GM21723 (cell line): ENCODE results near the gene IDH3A.

Experiments used
- ATAC-seq: cut with Tn5 transposase; IDR thresholded peaks from one replicate; pipeline ENCODE4 v1.9.1; 2021; ENCODE audit warnings: mild to moderate bottlenecking, moderate library complexity; ENCODE audit not compliant: unreplicated experiment

Gene IDH3A

DNA sequence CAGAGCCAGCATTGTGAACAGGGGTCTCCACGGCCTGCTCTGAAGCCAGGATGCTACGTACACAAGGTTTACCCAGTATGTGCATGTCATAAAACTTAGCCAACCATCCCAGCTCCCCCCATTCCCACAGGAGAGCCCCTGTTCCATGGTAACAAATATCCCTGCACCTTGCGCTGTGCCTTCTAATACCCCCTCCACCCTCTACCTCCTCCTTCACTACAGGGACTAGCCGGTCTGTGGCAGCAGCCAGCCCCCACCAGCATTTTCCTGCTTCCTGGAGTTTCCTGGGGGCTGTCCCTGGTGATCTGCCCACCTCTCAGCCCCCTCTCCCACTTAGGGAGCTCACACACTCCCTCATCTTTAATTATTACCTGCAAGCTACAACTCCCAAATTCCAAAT is 64.8 kb downstream of the IDH3A start:
- ATAC-seq: no peak

DNA sequence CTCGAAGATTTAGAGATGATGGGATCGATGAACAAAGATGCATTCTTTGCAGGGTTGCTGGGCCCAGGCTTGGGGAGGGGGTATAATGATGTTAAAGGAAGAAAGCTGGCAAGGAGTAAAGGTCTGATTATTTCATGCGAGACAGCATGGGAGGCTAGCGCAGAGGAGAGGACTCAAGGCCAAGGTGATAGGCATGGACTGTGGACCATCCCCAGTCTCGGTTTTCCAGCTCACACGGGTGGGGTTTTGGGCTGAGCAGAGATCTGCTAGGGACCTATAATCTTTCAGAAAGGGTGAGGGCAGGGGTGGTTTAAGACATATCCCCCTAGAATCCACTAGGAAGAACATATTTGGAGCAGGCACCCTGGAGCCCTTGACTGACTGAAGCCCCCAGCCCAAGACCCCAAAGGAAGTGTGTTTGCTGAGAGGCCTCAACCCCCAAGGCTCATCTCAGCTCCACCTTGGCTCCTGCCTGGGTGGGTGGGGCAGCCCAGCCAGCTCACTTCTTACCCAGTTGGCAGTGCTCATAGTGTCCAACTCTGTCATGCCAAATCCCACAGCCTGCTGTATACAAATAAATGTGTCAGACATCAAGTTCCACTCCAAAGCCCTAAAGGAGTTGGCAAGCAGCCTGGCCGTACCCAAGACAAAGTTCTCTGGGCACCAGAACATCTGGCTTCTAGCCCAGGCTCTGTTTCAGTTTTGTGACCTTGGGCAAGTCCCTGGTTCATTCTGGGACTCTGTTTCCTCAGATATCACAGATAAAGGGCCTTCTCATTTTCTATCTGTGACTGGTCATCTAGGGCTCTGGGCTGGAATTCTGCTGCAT is 67.3 kb downstream of the IDH3A start:
- ATAC-seq: no peak

DNA sequence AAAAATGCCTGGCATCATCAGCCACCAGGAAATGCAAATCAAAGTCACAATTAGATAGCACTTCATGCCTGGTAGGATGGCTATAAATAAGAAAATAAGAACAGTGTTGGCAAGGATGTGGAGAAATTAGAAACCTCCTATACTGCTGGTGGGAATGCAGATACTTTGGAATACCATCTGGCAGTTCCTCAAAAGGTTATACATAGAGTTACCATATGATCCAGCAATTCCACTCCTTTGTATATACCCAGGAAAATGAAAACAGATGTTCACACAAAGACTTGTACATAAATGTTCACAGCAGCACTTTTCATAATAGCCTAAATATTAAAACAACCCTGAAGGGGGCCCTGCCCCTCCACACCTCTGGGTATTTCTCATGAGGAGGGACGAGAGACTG is 71.6 kb downstream of the IDH3A start:
- ATAC-seq: no peak
